HG02588 (cell line): ENCODE results near the gene LRRC49.

Experiments
- ATAC-seq: cut with Tn5 transposase; IDR thresholded peaks from one replicate; pipeline ENCODE4 v1.9.1; 2021; ENCODE audit warnings: mild to moderate bottlenecking, moderate library complexity; ENCODE audit not compliant: unreplicated experiment

Gene LRRC49

DNA sequence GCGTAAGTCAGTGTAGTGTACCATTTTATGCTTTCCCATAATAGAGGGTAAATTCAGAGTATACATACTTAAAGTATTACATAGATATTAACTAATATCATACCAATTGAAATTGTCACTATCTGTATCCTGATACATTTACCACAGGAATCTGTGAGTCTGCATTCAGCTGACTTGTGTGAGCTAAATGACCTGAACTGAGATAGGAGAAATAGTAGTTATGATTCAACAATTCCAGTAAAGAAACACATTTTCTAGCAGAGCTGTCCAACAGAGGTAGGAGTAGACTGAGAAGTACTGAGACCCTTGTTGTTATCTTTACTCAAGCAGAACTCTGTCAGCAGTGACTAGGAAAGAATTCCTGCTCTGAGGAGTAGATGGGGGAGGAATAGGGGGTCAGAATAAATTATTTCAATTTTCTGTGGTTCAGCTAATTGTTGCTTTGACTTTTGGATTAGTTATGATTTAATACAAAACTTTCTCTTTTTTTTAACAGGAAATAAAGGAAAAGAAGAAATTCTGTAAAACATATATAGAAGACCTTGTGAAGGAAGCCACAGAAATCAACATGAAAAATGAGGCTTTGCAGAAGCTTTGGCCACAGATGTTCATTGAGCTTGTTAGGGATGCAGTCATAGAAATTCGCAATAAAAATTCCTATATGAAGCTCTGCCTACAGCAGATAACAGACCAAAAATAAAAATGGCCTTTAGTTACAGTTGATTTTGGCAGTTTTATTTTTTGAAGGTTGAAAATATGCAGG lies 156.5 kb downstream of the LRRC49 start:
- no peak for ATAC-seq

DNA sequence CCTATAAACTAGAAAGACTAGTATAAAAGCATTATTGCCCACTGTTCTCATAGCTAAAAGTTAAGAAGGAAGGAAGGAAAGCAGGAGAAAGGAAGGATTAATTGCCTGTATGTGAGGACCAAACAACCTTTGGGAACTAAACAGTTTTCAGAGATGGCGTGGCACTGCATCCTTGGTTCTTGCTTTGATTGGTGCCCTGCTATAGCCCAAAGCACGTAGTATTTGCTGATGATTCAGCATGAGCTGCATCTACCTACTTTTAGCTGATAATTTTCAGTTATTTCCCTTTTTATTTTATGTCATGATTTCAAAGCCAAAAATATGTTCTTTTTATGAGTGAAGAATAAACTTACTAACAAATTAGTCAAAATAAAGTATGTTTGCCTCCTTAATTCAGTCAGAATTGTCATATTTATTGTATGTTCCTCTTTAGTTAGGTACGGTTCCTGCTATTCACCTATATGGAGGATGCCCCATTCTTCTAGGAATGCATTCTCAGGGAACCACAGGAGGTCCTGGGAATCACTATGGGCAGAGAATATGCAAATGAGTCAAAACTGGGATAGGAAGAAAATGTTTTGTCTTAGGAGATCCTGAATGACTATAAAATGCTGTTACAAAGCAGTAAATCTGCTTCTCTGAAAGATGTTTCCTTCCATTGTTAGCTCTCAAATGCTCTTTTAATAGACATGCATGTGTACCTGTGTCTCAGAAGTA lies 157.2 kb downstream of the LRRC49 start:
- no peak for ATAC-seq

- ATAC-seq, result no peak
Measured at GRCh38 chr15:71050461-71050860, 157.8 kb downstream of the LRRC49 start.

DNA sequence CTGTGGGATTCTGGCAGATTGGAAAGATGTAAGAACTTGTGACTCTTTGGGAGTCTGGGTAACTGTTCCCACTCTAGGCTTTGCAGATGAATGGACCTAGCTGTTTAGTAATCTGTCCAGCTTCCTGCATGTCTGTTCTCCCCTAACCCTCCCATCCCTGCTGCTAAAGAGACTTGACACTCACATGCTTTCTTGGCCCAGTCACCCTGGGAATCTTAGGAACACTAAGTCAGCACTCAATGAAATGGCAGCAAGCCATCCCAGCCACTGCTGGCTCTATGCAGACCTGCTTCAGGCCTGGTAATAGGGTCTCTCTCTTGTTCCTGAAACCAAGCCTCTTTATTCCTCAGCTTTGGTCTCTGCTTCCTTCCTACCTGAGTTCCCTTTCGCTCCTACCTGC lies 158.9 kb downstream of the LRRC49 start:
- no peak for ATAC-seq

DNA sequence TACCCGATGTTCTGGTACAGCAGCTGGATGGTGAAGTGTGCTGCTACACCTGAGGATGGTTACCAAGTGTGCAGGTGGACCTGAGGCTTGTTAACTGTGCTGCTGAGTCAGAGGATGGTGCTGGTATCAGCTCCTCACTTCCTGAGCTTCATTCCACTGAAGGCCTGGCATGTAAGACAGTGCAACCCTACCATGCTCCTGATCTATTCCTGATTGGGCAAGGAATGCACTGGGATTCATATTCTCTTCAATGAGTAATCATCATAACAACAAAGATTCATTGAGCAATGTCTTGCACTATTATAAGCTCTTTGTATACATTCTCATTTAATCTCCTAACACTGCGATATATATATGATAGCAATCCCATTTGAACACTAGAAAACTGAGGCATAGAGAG lies 159.7 kb downstream of the LRRC49 start:
- ATAC-seq, result no peak

DNA sequence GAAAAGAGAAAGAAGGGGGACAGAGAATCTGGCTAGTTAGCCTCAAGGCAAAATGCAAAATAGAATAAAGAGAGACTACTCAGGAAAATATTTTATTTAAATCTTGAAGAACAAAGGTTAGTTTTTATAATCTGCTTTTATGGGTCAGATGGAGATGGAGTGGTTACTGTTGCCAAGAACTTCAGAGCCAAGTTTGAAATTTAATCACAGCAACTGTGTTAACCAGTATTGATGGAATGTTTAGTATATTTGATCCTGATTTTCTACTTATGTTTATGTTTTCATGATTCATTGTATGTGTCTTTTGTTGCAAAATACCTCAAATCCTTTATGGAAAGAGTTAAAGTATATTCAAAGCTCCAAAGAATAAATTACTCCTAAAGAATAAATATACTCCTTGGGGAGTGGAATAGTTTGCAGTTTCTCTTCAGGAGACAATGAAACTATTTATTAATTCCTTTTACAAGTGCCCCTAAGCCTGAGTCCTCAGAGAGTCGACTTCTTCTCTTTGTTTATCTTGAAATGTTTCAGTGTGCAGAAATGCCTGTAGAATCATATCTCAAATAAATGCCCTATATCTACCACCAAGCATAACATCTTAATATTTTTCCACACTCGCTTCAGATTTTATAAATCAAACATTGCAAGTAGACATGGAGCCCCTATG lies 161.8 kb downstream of the LRRC49 start:
- no peak for ATAC-seq

DNA sequence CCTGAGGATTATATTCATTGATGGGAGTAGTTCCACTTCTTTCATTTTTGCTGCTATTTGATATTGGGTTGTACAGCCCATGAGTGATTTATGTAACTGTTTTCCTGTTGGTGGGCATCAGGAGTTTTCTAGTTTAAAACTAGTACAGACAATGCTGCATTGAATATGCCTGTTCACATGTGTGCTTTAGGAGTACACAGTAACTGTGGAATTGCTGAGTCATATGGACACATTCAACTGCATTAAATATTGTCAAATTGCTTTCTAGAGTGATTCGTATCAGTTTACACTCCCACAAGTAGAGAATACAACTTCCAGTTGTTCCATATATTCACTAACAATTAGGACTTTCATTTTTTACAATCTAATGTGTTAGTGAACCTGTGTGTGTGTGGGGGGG lies 162.8 kb downstream of the LRRC49 start:
- no peak for ATAC-seq

DNA sequence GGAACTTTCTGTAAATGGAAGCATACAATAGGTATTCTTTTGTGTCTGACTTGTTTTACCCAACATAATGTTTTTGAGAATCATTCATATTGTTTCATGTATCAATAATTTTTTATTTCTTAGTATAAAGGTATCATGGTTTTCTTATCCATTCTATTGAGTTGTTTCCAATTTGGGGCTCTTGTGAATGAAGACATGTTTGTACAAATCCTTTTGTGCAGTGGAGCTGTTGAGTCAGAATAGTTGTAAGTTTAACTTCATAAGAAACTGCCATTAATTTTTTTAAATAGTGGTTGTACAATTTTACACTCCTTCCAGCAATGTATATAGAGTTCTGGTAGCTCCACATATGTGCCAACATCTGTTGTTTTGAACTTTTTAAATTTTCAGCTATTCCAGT lies 163.5 kb downstream of the LRRC49 start:
- ATAC-seq, result no peak

DNA sequence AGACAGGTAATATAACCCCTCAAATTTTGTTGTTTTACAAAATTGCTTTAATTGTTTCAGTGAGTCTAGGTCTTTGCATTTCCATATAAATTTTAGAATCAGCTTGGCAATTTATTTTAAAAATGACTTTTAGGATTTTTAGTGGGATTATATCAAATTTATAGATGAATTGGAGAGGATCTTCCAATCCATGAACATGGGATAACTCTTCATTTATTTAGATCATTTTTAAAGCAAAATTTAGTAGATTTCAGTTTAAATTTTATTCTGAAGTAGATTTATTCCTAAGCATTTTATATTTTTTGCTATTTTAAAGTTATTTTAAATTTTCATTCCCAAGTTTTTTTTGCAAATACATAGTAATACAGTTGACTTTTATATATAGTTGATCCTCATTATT lies 164.5 kb downstream of the LRRC49 start:
- no peak for ATAC-seq

- no peak for ATAC-seq
Measured at GRCh38 chr15:71057581-71057980, 165.0 kb downstream of the LRRC49 start.

DNA sequence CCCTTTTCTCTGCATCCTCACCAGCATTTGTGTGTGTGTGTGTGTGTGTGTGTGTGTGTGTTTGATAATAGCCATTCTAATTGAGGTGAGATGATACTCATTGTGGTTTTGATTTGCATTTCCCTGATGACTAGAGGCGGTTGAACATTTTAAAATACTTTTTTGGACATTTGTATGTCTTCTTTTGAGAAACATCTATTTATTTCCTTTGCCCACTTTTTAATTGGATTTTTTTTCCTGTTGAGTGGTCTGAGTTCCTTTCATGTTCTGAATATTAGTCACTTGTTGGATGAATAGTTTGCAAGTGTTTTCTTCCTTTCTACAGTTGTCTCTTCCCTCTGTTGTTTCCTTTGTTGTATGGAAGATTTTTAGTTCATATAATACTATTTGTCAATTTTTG lies 168.4 kb downstream of the LRRC49 start:
- ATAC-seq, result no peak

DNA sequence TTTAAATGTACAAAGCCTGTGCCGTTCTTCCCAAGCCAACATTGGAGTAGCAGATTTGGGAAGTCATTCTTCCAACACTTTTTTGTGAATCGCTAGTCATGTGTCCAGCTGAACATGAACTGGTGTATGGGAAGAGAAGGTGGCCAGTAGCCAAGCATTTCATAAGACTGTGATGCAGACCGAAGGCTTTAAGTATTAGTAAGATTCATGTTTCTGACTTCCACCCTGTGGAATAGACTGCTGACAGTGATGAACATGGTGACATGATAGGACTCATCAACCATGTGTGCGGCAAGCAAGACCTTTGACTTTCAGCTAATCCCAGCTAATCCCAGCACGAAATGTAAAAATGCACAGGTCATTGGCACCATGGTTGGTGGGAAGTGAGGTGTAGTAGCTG lies 174.4 kb downstream of the LRRC49 start:
- no peak for ATAC-seq

GRCh38 chr15:71069693-71070092 lies 177.1 kb downstream of the LRRC49 start:
- ATAC-seq, result no peak

DNA sequence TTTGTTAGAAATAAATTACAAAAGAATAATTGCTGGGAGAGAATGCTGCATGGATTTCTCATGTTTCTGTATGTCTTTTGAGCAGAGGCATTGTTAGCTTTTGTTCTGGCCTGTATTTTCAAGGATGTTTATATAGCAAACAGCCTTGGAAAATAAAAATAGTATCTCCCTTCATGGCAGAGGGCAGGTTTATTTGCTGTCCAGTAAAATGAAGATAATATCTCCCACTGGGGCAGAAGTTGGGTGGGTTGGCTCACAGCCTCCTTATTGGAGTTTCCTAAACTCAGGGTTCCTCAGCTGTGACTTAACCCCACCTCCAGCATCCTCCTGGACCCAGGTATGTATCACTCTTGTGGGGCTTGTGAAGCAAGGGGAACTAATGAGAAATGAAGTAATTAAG lies 178.9 kb downstream of the LRRC49 start:
- no peak for ATAC-seq

DNA sequence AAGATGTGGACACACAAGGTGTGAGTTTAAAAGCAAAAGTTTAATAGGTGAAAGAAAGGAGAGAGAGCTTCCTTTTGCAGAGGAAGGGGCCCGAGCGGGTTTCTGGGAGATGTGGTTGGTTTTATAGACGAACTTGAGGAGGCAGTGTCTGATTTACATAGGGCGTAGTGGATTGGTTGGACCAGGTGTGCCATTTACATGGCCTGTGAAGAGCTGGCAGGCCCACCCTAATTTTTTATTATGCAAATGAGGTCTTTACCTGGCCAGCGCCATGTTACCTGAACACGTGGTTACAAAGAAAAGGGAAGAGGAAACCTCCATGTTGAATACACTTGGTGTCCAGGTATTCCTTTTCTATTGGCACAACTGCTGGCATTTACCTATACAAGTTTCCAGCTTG lies 179.8 kb downstream of the LRRC49 start:
- no peak for ATAC-seq

- ATAC-seq, result no peak
Measured at GRCh38 chr15:71078506-71079207, 186.0 kb downstream of the LRRC49 start.

GRCh38 chr15:71079208-71080044 lies 186.8 kb downstream of the LRRC49 start:
- ATAC-seq, result no peak

- no peak for ATAC-seq
Measured at GRCh38 chr15:71080166-71080565, 187.5 kb downstream of the LRRC49 start.

GRCh38 chr15:71080705-71081104 lies 188.1 kb downstream of the LRRC49 start:
- no peak for ATAC-seq

DNA sequence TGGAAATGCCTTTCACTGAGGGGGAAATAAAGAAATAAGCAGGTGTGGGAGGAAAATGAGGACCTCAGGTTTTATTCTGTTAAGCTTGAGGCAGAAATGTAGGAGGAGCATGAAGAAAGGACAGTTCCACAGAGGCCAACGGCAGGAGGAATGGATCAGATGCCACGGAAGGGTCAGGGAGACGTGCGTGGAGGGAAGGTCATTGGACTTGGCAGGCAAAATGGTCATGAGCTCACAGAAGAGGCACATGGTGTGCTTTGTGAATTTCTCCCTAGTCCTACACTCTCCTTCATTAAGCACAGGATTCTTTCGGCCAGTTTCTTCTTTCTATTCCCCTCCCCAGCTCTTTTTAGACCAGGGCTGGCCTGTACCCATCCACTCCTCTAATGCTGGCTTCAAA lies 190.2 kb downstream of the LRRC49 start:
- no peak for ATAC-seq

DNA sequence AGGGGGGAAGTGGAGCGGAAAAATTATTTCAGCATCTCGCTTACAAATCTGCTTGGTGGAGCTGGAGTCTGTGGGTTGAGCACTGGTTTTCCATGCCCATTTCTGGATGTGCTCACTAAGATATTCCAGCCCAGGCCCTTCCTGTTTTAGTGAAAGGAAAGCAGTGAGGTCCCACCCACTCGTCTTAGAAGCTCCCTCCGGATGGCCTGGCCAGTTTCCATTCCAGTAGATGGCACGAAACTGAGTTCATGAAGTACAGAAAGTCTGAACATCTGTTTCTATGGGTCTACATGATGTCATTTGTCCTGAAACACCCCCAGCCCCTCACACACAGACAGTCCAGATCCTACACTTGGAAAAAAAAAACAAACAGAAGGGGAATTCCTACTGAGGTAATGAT lies 190.7 kb downstream of the LRRC49 start:
- ATAC-seq, result no peak
